HG02970 (cell line): Measurements from ENCODE around the gene FIBP.
"Not testable (repeated sequence)": the region's sequence is repeated elsewhere in the genome, so short reads cannot be mapped to it uniquely, and the experiment has no call there.

Experiments used
- ATAC-seq: cut with Tn5 transposase; IDR thresholded peaks from one replicate; pipeline ENCODE4 v1.9.1; 2021; ENCODE audit warnings: mild to moderate bottlenecking, moderate library complexity, moderate number of reproducible peaks; ENCODE audit not compliant: unreplicated experiment, low FRiP score

Gene FIBP

DNA sequence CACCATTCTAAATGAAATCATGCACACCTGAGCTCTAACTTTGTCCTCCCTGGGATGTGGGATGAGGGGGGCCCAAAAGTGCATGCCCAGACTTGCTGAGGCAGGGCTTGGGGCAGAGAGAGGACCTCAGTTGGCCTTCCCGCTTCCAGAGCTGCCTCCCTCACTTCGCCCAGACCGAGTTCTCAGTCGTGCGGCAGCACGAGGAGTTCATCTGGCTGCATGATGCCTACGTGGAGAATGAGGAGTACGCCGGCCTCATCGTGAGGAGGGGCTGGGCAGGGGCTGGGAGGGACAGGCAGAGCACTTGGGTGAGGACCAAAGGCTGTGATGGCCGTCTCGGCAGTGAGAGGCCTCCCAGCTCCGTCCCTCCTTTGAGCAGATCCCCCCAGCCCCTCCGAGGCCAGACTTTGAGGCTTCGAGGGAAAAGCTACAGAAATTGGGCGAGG is 38.5 kb downstream of the FIBP start:
- ATAC-seq: no peak

DNA sequence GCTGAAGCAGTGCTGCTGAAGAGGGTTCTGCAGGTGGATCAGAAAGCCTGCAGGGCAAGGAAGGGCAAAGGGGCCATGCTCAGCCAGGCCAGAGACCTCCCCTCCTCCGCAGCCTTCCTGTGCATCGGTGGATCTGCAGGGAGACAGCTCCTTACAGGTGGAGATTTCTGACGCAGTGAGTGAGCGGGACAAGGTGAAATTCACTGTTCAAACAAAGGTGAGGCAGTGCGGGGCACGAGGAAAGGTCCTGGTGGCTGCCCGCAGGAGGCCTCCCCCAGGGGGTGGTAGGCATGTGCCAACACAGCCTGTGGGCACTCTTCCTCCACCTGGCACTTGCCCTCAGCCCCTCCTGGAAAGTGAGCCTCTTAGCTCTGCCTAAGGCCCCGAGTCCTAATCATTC is 38.9 kb downstream of the FIBP start:
- no peak for ATAC-seq

DNA sequence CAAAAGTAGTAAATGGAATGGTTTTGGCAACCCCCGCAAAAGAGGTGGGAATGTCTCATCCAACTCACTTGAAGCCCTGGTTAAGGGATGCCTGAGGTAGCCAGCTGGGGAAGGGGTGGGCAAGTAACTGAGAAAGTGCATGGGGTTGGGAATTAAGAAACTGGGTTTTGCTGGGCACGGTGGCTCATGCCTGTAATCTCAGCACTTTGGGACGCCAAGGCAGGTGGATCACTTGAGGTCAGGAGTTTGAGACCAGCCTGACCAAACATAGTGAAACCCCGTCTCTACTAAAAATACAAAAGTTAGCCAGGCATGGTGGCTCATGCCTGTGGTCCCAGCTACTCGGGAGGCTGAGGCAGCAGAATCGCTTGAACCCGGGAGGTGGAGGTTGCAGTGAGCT is 39.6 kb downstream of the FIBP start:
- not testable (repeated sequence) for ATAC-seq

DNA sequence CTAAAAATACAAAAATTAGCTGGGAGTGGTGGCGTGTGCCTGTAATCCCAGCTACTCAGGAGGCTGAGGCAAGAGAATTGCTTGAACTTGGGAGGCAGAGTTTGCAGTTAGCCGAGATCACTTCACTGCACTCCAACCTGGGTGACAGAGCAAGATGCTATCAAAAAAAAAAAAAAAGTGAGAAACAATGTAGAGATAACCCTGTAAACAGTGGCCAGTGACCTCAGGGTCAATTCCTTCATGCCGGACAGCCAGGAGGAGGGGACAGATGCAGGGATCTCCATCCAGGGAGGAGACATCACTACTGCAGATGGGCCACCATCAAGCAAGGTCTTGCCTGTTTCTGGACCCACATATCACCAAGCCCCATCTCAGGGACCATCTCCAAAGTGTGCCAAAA is 40.5 kb downstream of the FIBP start:
- no peak for ATAC-seq

DNA sequence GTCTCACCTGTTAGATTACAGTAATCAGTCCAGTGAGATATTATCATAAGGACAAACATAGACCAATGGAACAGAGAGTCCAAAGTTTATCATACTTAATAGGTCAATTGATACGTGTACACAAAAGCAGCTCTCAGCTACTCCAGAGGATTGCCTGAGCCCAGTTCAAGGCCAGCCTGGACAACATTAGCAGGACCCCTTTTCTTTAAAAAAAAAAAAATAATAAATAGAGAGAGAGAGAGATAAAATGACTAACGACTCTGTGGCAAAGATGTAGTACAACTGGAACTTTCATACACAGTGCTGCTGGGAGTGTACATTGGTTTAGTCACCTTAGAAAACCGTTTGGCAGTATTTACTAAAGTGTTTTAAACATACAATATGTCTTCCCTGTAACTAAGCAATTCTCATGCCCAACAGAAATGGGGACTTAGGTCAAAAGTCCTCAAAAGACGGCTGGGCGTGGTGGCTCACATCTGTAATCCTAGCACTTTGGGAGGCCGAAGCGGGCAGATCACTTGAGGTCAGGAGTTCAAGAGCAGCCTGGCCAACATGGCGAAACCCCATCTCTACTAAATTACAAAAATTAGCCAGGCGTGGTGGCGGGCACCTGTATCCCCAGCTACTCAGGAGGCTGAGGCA is 43.9 kb downstream of the FIBP start:
- ATAC-seq: no peak

DNA sequence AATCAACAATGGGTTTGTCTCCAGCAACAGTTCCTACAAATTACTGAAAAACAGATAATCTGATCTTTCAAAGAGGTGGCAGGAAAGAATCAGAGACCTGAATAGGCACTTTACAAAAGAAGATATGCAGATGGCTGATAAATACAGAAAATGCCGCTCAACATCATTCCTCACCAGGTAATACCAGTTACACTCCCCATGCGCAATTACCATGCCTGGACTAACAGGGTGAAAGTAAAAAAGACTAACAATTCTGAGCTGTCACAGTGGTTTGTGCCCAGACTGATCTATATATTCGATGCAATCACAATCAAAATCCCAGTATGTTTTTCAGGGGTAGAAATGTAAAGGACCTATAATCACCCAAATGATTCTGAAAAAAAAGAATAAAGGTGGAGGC is 44.5 kb downstream of the FIBP start:
- ATAC-seq: no peak

DNA sequence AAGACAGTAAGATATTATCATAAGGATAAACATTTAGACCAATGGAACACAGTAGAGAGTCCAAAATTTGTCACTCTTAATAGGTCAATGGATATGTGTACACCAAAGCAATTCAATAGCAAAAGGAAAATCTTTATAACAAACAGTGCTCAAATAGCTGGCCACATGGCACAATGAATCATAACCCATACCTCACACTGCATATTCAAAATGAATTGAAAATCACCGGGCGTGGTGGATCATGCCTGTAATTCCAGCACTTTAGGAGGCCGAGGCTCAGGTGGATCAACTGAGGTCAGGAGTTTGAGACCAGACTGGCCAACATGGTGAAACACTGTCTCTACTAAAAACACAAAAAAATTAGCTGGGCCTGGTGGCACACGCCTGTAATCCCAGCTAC is 46.1 kb downstream of the FIBP start:
- ATAC-seq: no peak

DNA sequence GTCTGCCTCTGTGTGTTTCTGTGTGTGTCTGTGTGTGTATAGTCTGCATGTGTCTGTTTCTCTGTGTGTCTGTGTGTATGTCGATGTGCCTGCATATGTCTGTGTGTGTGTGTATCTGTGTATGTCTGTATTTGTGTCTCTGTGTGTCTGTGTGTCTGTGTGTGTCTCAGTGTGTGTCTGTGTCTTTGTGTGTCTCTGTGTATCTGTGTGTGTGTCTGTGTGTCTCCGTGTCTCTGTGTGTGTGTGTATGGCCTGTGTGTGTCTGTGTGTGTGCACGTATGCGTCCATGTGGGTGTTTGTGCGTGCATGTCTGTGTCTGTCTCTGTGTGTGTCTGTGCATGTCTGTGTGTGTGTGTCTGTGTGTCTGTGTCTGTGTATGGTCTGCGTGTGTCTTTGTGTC is 54.1 kb downstream of the FIBP start:
- no peak for ATAC-seq
